Erythroblast (primary cell): ENCODE measurements around the gene TTC21B.
"Not testable (repeated sequence)": the region's sequence is repeated elsewhere in the genome, so short reads cannot be mapped to it uniquely, and the experiment has no call there.

ENCODE experiments used
- DNase-seq, 2 experiments: peaks; one replicate each; lab custom pipeline; 2025; lab: John Stamatoyannopoulos, UW
- GATA1 ChIP-seq: IDR thresholded peaks from 2 replicates; pipeline ENCODE4 v1.6.1; 2011; ENCODE audit warnings: low read depth, mild to moderate bottlenecking, control low read depth, low read length, moderate library complexity
- POLR2A ChIP-seq: IDR thresholded peaks from 2 replicates; pipeline ENCODE4 v1.6.1; 2011; ENCODE audit warnings: mild to moderate bottlenecking, low read length

Gene TTC21B

DNA sequence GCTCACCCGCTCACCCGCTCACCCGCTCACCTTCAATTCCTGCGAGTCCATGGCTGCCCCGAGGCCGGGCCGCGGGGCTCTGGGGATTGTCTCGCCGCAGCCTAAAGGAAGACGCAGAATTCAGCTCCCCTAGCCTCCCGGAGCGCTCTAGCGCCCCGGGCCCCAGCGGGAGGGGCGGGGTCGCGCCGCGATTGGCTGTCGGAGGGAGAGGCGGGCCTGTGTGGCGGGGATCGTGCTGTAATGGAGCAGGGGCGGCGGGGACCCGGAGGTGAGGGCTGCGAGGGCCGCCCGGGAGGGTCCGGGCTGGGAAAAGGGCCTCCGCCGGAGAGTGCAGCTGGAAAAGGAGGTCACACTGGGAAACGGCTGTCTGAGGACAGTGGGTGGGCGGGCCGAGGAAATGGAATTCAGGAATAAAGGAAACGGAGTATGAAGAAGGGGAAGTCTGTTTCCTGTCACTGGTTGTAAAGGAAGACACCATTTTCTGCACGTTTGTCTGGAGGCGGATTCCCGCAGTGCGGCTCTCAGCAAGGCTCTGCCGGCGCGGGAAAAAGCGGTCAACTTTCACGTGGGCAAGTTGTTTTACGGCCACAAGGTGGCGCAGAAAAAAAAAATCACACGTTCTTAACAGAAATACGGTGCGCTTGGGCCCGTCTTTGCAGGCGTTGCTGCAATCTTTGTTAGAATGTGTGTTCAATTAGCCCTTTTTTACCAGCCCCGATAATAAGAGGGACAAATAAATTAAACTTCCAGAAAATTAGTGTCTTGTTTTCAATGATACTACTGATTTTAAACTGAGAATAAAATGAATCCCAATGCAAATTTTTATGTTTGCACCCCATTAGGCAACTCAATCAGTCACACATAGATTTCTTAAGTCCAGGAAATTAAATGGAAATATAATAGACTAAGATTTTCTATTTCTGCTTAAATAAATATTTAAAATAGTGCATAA lies at the start of gene TTC21B:
TTC21B (minus strand) TSS at position 122 of the 952 bp plus-strand sequence; CDS start at position 51, 71 bp downstream.
- TF ChIP-seq GATA1 (no peak), POLR2A (peak; percentile 71)
- peak; percentile 93 to 94 for DNase-seq

DNA sequence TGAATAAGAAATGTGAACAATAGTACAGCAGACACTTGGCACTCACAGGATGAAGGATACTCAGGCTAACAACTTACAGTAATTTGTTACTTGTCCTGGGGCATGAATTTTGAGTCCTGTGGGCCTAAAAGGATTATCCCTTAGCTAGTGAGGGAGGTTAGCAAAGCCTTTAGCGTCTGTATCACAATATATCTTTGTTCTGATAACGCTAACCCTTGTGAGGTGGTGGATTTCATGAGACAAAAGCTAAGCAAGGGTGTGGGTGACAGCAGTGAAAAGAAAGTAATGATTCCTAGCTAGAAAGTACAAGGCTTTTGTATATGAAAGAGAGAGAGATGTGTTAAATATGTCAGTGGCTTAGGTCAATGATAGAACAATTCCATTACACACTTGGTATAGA lies 46.8 kb upstream of the TTC21B start:
- DNase-seq: no peak
- TF ChIP-seq GATA1: no peak
- no peak for TF ChIP-seq POLR2A

DNA sequence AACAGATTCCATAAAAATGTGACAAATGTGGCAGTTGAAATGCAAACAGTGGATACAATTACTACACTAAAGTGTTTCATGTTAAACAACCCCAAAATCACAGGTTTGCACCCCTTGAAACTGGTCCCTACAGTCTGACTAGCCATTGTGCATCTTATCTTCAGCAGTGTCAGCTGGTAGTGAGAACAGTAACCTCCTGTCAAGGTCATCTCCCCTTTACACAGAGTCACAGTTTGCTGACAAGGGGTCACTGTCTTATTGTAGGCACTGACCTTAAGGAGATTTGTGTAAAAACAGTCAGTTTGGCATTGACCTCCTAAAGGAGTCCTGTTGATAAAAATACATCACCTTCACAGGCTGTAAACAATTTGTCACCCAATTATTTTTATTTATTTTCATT lies 37.3 kb upstream of the TTC21B start:
- no peak for DNase-seq
- no peak for TF ChIP-seq POLR2A
- TF ChIP-seq GATA1: no peak

DNA sequence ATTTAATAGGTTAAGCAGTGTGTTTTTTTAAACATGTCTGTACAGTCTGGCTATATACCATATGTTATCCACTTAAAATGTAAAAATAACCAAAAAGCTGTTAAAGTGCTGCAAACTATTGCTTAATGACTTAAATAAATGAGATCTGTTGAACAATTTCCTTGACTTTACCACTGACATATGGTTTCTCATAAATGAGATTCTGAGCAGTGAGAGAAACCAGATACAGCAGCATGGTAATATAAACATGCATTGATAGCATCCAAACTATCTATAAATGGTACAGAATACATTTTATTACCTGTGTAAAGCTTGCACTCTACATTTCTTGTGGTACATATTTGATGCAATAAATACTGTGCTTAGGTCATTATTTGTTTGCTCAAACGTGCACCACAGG lies 36.3 kb upstream of the TTC21B start:
- no peak for DNase-seq
- TF ChIP-seq GATA1 (no peak), POLR2A (no peak)

DNA sequence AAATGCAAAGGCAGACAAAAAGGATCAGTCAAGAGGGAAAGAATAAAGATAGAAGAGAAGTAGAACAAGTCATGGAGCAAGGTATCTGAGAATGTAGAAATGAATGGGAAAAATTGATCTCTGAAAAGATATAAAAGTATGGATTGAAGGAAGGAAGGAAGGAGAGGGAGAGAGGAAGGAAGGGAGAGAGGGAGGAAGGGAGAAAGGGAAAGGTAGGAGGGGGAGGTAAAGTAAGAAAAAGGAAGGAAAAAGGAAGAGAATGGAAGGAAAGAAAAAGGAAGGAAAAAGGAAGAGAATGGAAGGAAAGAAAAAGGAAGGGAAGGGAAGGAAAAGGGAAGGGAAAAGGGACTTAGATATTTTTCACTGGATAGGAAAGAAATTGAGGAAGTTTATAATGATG lies 31.5 kb upstream of the TTC21B start:
- no peak for DNase-seq
- TF ChIP-seq GATA1 (no peak), POLR2A (no peak)

DNA sequence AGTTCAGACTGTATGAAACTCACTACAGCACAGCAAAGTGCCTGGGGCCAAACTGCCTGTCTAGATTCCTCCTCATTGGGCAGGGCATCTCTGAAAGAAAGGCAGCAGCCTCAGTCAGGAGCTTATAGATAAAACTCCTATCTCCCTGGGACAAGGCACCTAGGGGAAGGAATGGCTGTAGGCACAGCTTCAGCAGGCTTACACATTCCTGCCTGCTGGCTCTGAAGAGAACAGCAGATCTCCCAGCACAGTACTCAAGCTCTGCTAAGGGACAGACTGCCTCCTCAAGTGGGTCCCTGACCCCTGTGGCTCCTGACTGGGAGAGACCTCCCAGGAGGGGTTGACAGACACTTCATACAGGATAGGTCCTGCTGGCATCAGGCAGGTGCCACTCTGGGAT lies 18.6 kb upstream of the TTC21B start:
- DNase-seq: not testable (repeated sequence)

DNA sequence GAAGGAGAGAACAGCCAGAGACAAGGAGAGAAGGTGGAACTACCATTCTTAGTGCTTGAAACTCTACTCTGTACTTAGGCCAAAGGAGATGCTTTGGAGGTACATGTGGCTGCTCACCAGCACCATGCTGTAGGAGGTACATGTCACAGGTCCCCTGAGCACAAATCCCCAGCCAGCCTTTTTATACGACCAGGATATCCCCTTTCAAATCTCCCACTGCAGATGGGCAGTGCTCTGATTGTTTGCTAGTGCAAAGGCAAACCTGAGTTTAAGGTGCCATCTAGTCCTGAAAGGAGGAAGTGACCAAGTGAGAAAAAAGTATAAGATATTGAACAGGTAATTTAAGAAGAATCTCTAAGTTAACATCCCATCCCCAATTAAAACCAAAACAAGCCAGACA lies 17.1 kb upstream of the TTC21B start:
- TF ChIP-seq GATA1 (no peak), POLR2A (no peak)
- DNase-seq: no peak

DNA sequence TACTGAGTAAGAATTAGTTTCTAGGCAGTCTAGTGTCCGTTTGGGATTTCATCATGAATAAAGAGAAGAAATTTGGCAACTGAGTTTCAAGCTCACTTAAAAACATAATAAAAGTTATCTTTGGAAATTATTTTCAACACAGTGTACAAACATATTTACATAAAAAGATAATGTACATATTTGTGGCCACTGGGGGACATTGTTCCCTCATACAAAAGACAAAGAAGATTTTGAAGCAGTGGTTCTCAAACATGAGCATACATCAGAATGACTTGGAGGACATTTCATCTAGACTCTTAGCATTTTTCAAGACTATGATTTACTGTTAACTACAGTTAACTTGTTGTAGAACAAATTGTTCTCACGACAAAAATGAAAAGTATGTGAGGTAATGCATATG lies 15.7 kb upstream of the TTC21B start:
- TF ChIP-seq GATA1 (no peak), POLR2A (no peak)
- no peak for DNase-seq

DNA sequence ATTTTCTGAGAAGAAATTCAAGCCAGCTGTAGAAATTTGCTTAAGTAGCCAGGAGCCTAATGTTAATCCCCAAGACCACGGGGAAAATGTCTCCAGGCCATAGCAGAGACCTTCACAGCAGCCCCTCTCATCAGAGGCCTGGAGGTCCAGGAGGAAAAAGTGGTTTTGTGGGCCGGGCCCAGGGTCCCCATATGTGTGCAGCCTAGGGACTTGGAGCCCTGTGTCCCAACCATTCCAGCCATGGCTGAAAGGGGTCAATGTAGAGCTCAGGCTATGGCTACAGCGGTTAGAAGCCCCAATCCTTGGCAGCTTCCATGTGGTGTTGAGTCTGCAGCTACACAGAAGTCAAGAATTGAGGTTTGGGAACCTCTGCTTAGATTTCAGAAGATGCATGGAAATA lies 14.2 kb upstream of the TTC21B start:
- TF ChIP-seq POLR2A (no peak), GATA1 (no peak)
- no peak for DNase-seq

DNA sequence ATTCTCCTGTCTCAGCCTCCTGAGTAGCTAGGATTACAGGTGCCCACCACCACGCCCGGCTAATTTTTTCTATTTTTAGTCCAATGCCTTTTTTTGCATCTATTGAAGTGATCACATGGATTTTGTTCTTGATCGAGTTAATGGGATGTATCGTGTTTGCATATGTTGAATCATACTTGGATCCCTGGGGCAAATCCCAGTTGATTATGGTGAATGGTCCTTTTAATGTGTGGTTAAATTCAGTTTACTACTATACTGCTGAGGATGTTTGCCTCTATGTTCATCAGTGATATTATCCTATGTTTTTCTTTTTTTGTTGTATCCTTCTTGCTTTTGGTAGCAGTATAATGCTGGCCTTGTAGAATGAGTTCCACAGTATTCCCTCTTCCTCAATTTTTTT lies 8.2 kb upstream of the TTC21B start:
- TF ChIP-seq POLR2A: no peak
- TF ChIP-seq GATA1: no peak
- no peak for DNase-seq

DNA sequence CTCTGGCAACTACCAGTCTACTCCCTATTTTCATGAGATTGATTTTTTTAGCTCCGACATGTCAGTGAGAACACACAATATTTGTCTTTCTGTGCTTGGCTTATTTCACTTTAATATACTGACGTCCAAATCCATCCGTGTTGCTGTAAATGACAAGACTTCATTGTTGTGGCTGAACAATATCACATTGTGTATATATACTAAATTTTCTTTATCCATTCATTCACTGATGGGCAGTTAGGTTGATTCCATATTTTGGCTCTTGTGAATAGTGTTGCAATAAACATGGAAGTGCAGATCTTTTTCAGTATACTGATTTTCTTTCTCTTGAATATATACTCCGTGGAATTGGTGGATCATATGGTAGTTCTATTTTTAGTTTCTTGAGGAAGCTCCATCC lies 5.8 kb upstream of the TTC21B start:
- DNase-seq: no peak
- no peak for TF ChIP-seq POLR2A
- no peak for TF ChIP-seq GATA1

DNA sequence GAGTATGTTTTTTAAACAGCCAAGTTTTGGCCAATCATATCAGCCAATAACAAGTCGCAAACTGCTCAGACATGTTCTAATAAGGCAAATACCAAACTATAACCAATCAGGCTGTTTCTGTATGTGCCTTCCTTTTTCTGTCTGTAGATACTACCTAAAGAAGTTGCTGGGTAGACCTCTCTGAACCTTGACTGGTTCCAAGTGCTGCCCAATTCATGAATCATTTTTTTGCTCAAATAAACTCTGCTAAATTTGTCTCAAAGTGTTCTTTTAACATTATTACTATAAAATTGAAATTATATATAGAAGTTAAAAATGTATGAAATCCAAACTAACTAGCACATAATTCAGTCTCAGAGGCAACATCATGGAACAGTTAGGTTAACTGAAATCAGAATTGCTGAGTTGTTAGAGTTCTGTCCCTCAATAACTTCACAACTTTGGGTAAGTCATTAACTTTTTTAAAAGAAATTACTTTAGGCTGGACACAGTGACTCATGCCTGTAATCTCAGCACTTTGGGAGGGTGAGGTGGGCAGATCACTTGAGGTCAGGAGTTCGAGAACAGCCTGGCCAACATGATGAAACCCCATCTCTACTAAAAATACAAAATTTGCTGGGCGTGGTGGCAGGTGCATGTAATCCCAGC lies 4.9 kb upstream of the TTC21B start:
- no peak for DNase-seq
- TF ChIP-seq GATA1 (no peak), POLR2A (no peak)

DNA sequence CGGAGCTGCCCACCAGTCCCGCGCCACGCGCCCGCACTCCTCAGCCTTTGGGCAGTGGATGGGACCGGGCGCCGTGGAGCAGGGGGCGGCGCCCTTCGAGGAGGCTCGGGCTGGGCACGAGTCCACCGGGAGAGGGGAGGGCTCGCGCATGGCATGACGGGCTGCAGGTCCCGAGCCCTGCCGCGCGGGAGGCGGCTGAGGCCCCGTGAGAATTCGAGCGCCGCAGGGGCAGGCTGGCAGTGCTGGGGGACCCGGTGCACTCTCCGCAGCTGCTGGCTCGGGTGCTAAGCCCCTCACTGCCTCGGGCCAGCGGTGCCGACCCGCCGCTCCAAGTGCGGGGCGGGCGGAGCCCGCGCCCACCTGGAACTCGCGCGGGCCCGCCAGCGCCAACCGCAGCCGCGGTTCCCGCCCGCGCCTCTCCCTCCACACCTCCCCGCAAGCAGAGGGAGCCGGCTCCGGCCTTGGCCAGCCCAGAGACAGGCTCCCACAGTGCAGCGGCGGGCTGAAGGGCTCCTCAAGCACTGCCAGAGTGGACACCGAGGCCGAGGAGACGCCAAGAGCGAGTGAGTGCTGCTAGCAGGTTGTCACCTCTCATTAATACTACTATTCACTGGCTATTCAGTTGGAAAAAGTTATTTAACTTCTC lies 3.6 kb upstream of the TTC21B start:
- no peak for DNase-seq
- TF ChIP-seq POLR2A (no peak), GATA1 (no peak)

DNA sequence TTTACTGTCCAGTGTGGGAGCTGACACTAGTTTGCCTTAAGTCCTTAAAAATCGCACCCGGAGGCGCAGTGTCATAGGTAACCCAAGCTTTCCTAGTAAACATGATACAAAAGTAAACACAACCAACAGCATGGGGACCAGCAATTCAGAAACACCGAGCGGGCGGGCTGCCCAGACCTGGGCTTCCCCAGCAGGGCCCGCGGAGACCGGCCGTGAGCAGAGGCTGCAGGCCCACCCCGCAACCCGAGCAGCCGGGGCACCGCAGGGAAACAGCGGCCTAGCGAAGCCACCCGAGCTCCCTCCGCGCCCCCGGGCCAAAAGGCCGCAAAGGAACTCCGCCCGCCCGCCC lies 296 bp downstream of the TTC21B start:
- no peak for TF ChIP-seq GATA1
- TF ChIP-seq POLR2A: no peak
- no peak for DNase-seq
